B cell (primary cell): ENCODE results near the gene AGAP1.

Experiments
- CTCF ChIP-seq: fragments of 200-600 bp; IDR thresholded peaks from one replicate; pipeline ENCODE4 v1.8.0; 2022; ENCODE audit warnings: antibody characterized with exemption, mild to moderate bottlenecking
- EZH2 ChIP-seq: IDR thresholded peaks from 2 replicates; pipeline ENCODE4 v1.6.1; 2012; ENCODE audit warnings: borderline replicate concordance, low read depth, mild to moderate bottlenecking, moderate library complexity, low read length; ENCODE audit not compliant: insufficient read depth, poor library complexity, severe bottlenecking

- TF ChIP-seq CTCF (no peak), EZH2 (no peak)
Measured at GRCh38 chr2:235990344-235990743, 496.5 kb downstream of the AGAP1 start.
